ENCODE data around the gene RPS4Y1.
"Not testable (repeated sequence)": the region's sequence is repeated elsewhere in the genome, so short reads cannot be mapped to it uniquely, and the experiment has no call there.

RPS4Y1 gene

GRCh38 chrY:2841471-2841893 lies at the start of gene RPS4Y1:
TSS of gene RPS4Y1 (plus strand) at chrY:2841602. CDS start at chrY:2841625, 23 bp downstream.
- DNase-seq: peak; percentile 73

- DNase-seq: no peak
These were observed 44.4 kb upstream of the RPS4Y1 start for GRCh38 chrY:2796977-2797523.

DNA sequence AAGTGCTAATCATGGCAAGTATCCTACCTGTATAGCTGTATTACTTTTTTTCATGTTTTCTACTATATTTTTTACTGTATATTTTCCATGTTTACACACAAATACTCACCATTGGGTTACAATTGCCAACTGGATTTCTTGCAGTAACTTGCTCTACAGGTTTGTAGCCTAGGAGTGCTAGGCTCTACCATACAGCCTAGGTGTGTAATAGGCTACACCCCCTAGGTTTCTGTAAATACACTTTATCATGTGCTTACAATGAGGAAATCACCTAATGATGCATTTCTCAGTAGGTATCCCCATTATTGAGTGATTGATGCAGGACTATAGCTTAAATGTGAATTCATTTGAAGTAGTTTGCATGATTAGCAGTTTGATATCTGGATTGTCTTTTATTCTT lies 43.4 kb upstream of the RPS4Y1 start:
- DNase-seq: no peak

DNA sequence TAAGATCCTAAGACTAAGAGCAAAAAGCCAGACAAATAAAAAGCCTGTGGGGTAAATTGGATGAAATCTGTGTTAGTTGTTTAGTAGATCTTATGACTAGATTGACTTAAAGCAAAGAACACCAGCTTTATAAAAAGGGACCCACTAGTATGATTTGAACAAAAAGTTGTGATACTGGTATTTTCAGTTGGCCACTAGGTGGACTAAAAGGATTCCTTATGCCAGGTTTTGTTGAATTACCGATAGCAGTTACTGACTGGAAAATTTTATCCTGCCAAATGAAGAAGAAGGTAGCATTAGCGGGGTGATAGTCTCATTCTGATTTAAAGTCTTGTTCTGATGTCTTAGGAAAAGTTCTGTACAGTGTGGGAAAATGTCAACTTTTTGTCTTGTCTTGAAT lies 41.2 kb upstream of the RPS4Y1 start:
- DNase-seq: peak; percentile 18

DNA sequence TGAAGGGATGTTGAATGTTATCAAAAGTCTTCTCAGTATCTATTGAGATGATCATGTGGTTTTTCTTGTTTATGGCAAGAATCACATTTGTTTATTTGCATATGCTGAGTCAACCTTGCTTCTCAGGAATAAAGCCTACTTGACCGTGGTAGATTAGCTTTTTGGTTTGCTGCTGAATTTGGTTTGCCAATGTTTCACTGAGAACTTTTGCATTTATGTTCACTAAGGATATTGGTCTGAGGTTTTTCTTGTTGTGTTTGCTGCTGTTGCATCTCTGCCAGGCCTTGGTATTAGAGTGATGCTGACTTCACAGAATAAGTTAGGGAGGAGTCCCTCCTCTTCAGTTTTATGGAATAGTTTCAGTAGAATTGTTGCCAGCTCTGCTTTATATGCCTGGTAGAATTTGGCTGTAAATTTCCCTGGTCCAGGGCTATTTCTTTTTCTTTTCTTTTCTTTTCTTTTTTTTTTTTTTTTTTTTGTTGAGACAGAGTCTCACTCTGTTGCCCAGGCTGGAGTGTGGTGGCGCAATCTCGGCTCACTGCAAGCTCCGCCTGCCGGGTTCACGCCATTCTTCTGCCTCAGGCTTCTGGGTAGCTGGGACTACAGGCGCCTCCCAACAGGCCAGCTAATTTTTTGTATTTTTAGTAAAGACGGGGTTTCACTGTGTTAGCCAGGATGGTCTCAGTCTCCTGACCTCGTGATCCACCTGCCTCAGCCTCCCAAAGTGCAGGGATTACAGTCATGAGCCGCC lies 24.1 kb upstream of the RPS4Y1 start:
- DNase-seq: not testable (repeated sequence)

DNA sequence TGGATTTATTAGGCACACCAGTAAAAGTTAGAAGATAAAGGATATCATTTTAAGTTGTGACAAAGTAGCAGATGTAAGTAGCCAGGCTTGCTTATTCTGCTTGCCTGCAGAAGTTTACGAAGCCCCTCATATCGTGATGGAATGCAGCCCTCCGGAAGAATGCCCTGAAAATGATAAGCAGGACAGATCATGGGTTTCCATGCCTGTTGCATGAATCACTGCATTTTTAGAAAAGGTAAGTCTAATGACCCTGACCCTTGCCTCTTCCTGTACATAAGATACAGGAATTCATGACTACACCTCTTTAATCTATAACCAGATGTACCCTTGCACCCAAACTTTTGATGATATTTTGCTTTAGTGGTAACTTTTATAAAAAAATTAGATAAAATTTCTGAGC lies 16.9 kb upstream of the RPS4Y1 start:
- DNase-seq: no peak

DNA sequence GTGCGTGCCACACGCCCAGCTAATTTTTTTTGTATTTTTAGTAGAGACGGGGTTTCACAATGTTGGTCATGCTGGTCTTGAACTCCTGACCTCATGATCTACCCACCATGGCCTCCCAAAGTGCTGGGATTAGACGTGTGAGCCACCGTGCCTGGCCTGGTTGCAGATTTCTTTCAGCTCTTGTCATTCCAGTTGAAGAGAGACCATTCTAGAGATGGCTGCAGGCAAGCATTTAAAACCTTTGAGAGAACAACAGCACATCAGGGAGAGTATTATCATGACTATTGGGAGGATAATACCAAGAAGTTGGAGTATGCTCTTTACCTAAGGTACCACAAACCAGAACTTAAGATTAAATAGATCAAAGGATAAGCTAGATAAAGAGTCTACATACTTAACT lies 12.9 kb upstream of the RPS4Y1 start:
- DNase-seq: no peak

DNA sequence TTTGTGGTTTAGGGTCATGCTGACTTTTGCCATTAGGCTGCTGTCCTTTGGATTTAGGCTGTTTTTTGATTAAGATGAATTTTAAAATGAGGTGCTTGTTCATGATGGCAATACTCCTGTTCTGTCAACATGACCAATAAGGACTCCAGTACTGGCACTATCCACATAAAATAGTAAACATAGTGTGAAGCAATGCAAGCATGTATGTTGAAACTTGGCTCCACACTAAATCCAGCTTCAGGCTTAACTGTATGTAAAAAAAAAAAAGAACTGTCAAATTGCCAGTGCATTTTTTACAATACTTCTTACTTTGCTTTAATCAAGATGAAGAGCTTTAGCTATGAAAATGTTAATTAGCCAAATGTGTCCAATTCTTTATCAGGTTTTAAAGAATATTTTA lies 6.2 kb upstream of the RPS4Y1 start:
- no peak for DNase-seq

DNA sequence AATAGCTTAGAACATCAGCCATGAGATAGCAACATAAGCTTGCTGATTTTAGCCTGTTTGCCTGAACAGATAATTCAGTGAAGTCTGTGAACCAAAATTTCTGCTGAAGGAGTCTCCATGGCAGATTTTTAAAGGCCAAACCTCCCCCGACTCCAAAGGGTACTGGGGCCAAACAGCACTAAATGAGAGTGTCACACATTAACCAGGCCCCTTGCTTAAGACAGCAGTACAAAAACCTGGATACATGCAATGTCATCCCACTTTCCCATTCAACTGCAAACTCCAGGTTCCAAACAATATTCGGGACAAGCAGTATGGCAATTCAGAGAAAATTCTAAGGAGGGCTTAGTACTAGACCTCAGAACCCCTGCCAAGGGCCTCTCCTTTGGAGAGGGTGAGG lies 4.3 kb upstream of the RPS4Y1 start:
- no peak for DNase-seq

DNA sequence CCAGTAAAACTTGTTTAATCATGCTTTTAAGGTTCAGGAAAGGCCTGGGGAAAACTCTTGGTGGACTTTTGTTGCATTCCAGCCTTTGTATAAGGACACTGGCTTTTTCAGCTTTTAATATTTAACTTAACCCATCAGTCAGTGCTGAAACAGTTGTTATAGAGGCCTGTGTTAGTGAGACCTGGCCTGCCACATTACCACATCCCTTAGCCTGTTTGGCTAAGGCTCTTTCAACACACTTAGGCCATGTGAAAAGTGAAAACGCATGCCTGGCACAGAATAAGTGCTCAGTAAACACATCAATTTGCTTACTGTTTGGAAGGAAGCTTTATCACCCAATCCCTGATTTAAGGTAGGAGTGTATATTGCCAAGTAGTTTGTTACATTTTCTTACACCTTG lies 3.5 kb upstream of the RPS4Y1 start:
- no peak for DNase-seq

GRCh38 chrY:2846791-2847190 lies 5.4 kb downstream of the RPS4Y1 start:
- DNase-seq: no peak

- DNase-seq: no peak
These were observed 7.0 kb downstream of the RPS4Y1 start for GRCh38 chrY:2848384-2848783.

DNA sequence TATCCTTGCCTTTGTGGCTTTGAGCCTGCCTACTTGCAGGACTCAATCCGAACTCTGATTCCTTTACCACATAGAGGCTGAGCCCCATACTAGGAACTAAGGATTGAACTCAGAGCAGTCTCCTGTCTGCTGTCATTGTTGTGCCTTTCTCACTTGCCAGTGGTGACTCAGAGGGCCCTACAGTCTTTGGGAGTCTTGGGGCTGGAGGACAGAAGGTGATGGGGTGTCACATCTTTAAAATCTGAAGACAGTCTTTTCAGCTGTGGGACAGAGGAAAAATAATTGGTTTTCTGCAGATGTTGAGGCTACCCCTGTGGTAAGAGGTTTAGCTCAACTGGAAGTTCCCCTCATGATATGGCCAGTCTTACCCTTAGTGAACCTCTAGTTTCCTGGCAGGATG lies 8.0 kb downstream of the RPS4Y1 start:
- no peak for DNase-seq

DNA sequence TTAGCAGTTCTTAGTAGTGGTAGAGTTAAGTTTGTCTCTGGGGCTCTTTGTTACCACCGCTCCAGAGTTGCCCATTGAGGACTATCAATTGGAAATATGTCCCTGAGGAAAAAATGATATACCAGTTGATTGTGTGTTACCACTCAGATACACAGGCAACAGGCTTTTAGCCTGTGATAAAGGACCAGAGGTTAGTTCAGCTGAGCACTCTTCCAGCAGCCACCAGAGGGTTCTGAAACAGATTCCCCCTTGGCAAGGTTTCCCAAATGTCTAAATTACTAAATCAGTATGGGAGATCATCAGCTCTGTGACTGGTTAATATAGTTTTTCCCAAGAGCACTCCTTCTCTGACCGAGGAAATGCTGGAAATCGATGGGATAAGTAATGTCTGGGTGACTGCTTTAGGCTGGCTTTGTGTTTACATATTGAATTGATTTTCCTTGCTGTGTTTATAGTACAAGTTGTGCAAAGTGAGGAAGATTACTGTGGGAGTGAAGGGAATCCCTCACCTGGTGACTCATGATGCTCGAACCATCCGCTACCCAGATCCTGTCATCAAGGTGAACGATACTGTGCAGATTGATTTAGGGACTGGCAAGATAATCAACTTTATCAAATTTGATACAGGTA lies 12.9 kb downstream of the RPS4Y1 start:
- no peak for DNase-seq

GRCh38 chrY:2857068-2857467 lies 15.7 kb downstream of the RPS4Y1 start:
- no peak for DNase-seq

GRCh38 chrY:2857686-2858085 lies 16.3 kb downstream of the RPS4Y1 start:
- DNase-seq: peak; percentile 4

- no peak for DNase-seq
These were observed 18.4 kb downstream of the RPS4Y1 start for GRCh38 chrY:2859782-2860181.

- DNase-seq: no peak
These were observed 19.1 kb downstream of the RPS4Y1 start for GRCh38 chrY:2860511-2860910.

DNA sequence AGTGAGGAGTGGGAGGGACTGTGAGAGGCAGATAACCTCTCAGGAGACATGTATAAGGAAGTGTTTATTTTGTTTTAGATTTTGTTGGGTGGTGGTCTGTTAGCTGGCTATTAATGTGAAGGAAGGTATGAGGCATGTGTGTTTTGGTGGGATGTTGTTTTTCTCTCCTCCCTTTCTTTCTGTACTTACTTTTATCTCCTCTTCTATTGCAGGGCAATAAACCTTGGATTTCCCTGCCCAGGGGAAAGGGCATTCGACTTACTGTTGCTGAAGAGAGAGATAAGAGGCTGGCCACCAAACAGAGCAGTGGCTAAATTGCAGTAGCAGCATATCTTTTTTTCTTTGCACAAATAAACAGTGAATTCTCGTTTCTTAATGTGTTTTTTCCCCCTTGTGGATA lies 25.2 kb downstream of the RPS4Y1 start:
- DNase-seq: no peak

DNA sequence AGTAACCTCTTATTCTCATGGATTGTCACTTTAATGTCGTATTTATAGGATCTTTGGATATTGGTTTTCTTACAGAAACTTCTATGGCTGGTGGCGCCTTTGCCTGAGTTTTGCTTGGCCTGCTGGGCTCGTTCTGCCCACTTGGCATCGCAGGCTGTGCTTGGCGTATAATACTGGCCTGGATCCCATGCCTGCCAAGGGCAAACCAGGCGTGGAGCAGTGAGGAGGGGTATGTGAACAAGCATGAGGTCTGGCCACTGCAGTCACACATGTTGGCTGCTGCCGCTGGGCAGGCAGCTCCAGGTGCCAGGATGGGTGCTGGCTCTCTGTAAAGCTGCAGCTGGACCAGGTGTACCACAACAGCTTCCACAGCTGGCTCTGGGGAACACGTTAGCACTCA lies 26.1 kb downstream of the RPS4Y1 start:
- DNase-seq: no peak

DNA sequence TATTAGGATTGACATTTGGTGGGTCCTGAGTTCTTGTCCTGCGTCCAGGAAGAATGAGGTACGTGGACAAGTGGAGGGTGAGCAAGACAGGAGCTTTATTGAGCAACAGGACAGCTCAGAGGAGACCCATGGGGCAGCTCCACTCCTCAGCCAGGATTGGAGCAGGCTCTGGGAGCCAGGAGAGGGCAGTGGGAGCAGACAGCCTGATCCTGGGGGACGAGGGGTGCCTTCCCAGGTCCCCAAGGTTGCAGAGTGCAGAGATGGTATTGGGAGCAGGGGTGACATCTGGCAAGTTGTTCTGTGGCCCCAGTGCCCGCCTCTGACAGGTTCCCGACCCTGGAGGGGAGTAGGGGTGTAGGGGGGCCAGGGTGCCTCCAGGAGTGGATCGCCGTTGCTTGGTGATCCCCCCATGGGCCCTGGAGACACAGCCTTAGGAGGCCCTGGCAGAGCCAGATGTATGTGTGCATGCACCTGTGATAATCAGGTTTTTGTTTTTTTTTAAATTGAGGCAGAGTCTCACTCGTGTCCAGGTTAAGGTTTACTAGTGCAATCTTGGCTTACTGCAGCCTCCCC lies 26.7 kb downstream of the RPS4Y1 start:
- DNase-seq: no peak

GRCh38 chrY:2872234-2872633 lies 30.8 kb downstream of the RPS4Y1 start:
- DNase-seq: not testable (repeated sequence)

GRCh38 chrY:2874211-2874610 lies 32.8 kb downstream of the RPS4Y1 start:
- DNase-seq: no peak

- no peak for DNase-seq
These were observed 42.2 kb downstream of the RPS4Y1 start for GRCh38 chrY:2883561-2883960.
